GM13976 (cell line): Measurements from ENCODE around the gene FCN1.

ENCODE experiments used
- DNase-seq: peaks from one replicate; pipeline ENCODE4 v3.0.0; 2012; ENCODE audit warnings: low spot score
- in situ Hi-C: fragments of 300-500 bp; cut with MboI; formaldehyde crosslinking; loops from one replicate; pipeline ENCODE4 v1.12.0; 2022; ENCODE audit warnings: low sequenced_read_pairs, mixed read lengths, inconsistent platforms; ENCODE audit not compliant: unreplicated experiment
- TF ChIP-seq, protein P1 (sequence below): IDR thresholded peaks from 2 replicates; pipeline ENCODE4 v1.5.1; 2012; ENCODE audit warnings: borderline replicate concordance, mild to moderate bottlenecking; ENCODE audit not compliant: insufficient read depth; ENCODE audit errors: extremely low read depth, missing control alignments, control extremely low read depth

The FCN1 gene

GRCh38 chr9:134923466-134923865 is 5.8 kb upstream of the FCN1 start:
- TF ChIP-seq, protein P1, sequence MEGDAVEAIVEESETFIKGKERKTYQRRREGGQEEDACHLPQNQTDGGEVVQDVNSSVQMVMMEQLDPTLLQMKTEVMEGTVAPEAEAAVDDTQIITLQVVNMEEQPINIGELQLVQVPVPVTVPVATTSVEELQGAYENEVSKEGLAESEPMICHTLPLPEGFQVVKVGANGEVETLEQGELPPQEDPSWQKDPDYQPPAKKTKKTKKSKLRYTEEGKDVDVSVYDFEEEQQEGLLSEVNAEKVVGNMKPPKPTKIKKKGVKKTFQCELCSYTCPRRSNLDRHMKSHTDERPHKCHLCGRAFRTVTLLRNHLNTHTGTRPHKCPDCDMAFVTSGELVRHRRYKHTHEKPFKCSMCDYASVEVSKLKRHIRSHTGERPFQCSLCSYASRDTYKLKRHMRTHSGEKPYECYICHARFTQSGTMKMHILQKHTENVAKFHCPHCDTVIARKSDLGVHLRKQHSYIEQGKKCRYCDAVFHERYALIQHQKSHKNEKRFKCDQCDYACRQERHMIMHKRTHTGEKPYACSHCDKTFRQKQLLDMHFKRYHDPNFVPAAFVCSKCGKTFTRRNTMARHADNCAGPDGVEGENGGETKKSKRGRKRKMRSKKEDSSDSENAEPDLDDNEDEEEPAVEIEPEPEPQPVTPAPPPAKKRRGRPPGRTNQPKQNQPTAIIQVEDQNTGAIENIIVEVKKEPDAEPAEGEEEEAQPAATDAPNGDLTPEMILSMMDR: no peak
- no peak for DNase-seq
- in situ Hi-C loops: no loop called here

GRCh38 chr9:134922932-134923240 is 5.2 kb upstream of the FCN1 start:
- TF ChIP-seq, protein P1: no peak
- in situ Hi-C loops: no loop called here
- no peak for DNase-seq

DNA sequence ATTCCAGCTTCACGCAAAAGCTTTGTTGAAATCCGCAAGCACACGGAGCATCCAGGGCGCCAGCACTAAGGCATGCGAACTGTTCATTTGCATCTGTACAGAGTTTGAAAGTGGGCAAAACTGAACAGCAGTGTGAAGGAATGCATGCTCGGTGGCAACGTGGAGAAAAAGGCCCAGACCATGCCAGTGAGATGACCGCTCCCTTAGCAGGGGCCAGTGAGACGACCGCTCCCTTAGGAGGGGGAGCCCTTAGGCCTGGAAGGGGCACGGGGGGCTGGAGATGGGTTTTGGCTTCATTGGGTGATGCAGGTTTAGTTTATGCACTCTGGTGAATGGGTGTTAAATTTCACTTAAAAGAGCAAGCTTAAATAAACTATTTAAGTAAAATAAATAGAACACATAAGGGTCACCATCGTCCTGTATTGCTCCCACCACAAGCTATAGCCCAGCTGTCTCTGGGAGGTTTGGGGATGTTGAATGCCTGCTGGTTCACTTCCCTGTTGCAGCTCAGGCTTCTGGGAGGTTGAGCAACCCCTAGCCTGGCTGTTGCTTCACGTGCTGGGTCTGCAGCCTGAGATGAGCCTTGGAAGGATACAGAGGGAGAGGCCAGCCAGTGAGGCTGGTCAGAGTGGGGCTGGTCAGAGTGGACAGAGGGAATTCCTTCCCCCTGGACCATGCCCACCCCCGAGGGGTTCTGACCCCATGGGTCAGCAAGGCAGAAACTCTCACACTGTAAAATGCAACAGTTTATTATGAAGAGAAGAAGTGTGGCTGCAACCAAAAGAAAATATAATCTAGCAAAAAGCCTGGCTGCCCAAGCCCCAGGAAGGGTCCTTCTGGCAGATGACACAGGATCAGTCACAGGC is 4.6 kb upstream of the FCN1 start:
- DNase-seq: no peak
- TF ChIP-seq, protein P1: no peak
- in situ Hi-C loops: no loop called here

DNA sequence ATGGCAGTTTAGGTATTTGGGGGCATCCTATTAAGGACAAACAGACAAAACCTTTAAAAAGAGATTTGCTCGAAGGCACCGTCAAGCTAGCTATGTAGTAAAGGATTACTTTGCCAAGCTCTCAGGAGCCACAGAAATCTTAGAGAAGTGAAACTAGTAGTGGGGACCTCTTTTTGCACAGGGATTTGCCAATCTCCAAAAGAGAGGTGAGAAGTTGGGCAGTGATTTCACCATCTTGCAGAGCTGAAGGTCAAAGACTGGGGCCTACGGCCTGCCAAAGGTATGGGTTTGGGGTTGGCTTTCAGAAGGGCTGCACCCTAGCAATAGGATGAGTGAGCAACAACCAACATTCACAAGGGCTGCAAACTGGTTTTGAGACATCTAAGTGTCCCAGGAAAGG is 1.6 kb upstream of the FCN1 start:
- TF ChIP-seq, protein P1: no peak
- no peak for DNase-seq
- in situ Hi-C loops: no loop called here

- no peak for DNase-seq
- in situ Hi-C loops: no loop called here
- TF ChIP-seq, protein P1: no peak
These were observed 934 bp upstream of the FCN1 start for GRCh38 chr9:134918646-134919045.

DNA sequence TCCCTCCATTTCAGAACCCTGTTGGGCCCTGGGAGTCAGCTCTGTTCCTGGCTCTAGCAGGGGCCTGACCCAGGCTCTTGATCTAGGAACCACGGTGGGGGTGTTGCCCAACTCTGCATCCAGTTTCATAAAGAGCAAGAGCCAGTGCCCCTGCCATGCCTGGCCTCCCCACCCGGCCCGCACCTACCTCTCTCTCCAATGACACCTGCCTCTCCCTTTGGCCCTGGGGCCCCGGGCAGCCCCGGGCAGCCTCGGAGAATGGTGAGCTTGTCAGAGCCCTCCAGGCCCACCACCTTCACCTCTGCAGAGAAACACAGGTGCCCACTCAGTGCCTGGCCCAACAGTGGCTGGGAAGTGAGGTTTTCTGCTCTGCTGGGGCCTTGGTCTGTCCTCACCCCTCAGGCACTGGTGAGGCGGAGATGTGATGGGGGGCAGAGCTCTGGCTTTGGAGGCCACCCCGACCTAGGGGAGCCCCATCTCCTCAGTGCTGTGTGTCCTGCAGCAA is 1.5 kb downstream of the FCN1 start:
- TF ChIP-seq, protein P1: no peak
- no peak for DNase-seq
- in situ Hi-C loops: no loop called here
